Measurements from ENCODE around the gene NFIX. TPM values are rescaled to one million over a fixed set of nuclear protein-coding genes. Genes with fewer than 3 reads are reported as not detected.
A peak's percentile ranks its signal among the peaks of the same experiment; 100 is the strongest.

Gene NFIX
- total and polyA plus RNA-seq, 2 of the 13 experiments (the other 11 are each of a cell fraction or from before 2014, with no cell fraction given), result 3.4 to 5.4 TPM

DNA sequence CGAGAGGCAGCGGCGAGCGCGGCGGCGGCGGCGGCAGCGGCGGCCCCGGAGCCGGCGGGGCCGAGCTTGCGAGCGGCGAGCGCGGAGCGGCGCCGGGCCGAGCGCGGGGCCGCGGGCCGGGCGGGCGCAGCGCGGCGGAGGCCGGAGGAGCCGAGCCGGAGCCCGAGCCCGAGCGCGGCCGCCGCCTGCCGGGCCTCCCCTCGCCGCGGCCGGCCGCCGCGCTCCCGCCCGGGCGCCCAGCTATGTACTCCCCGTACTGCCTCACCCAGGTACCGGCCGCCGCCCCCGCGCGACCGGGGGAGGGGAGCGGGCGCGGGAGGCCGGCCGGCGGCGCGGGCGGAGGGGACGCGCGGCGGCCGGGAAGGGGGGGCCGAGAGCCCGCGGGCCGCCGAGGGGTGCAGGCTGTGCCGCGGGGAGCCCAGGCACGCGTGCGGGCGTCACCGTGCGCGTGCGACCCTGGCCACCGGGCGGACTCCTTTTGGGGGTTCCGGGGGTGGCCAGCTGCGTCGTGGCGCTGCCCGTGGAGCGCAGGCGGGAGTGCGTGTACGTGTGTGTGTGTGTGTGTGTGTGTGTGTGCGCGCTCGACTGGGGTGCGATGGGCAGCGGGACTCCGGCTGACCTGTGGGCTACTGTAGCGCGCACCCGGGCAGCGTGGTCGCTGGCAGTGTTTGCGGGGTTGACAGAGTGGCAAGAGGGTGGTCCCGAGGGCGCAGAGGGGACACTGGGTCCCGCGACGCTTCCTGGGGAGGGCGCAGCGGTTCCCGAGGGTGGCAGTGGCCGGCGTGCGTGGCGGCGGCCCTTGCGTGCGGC is 526 bp downstream of the NFIX start (continued):
- TF ChIP-seq ZNF773 (CRISPR knock-in tag; IDR thresholded peaks at IDR 0.05; ENCODE audit: borderline replicate concordance) (no peak; the same call in 1 of the 2 replicates), ZKSCAN1 (IDR thresholded peaks at IDR 0.05; ENCODE audit: low read length) (no peak), ZNF263 (CRISPR knock-in tag; IDR thresholded peaks at IDR 0.05) (0 out of 2 replicates have a peak, but pooled peaks have one; percentile 37), ZNF331 (CRISPR knock-in tag; IDR thresholded peaks at IDR 0.05) (no peak), KDM5A (IDR thresholded peaks at IDR 0.05; ENCODE audit: borderline replicate concordance, low read length) (no peak), ZNF562 (CRISPR knock-in tag; IDR thresholded peaks at IDR 0.05; ENCODE audit: borderline replicate concordance) (no peak), IKZF1 (IDR thresholded peaks at IDR 0.05) (no peak), SRSF9 (IDR thresholded peaks at IDR 0.05; ENCODE audit: borderline replicate concordance, insufficient read depth, low read depth, low read length, poor library complexity, severe bottlenecking) (no peak), SMAD1 (CRISPR knock-in tag; IDR thresholded peaks at IDR 0.05; ENCODE audit: borderline replicate concordance, low read depth) (no peak), SP2 (CRISPR knock-in tag; IDR thresholded peaks at IDR 0.05) (no peak), MIER3 (CRISPR knock-in tag; IDR thresholded peaks at IDR 0.05; ENCODE audit: borderline replicate concordance) (no peak), ZNF10 (CRISPR knock-in tag; IDR thresholded peaks at IDR 0.05; ENCODE audit: borderline replicate concordance, low read depth) (no peak), ZNF883 (CRISPR knock-in tag; IDR thresholded peaks at IDR 0.05; ENCODE audit: not compliant biosample characterization) (peak; percentile 12), DR1 (CRISPR knock-in tag; IDR thresholded peaks at IDR 0.05) (no peak), ZNF484 (CRISPR knock-in tag; IDR thresholded peaks at IDR 0.05; ENCODE audit: borderline replicate concordance, low read depth) (no peak), CHCHD3 (CRISPR knock-in tag; IDR thresholded peaks at IDR 0.05) (0 out of 2 replicates have a peak, but pooled peaks have one; percentile 21), AGO1 (IDR thresholded peaks at IDR 0.05; ENCODE audit: low read depth, low read length, poor library complexity, severe bottlenecking) (no peak), ZNF878 (CRISPR knock-in tag; IDR thresholded peaks at IDR 0.05) (no peak)
- TF ChIP-seq, protein P1, sequence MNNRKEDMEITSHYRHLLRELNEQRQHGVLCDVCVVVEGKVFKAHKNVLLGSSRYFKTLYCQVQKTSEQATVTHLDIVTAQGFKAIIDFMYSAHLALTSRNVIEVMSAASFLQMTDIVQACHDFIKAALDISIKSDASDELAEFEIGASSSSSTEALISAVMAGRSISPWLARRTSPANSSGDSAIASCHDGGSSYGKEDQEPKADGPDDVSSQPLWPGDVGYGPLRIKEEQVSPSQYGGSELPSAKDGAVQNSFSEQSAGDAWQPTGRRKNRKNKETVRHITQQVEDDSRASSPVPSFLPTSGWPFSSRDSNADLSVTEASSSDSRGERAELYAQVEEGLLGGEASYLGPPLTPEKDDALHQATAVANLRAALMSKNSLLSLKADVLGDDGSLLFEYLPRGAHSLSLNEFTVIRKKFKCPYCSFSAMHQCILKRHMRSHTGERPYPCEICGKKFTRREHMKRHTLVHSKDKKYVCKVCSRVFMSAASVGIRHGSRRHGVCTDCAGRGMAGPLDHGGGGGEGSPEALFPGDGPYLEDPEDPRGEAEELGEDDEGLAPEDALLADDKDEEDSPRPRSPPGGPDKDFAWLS (CRISPR knock-in tag; IDR thresholded peaks at IDR 0.05; ENCODE audit: borderline replicate concordance), result 0 out of 2 replicates have a peak, but pooled peaks have one; percentile 0
- TF ChIP-seq, protein P2, sequence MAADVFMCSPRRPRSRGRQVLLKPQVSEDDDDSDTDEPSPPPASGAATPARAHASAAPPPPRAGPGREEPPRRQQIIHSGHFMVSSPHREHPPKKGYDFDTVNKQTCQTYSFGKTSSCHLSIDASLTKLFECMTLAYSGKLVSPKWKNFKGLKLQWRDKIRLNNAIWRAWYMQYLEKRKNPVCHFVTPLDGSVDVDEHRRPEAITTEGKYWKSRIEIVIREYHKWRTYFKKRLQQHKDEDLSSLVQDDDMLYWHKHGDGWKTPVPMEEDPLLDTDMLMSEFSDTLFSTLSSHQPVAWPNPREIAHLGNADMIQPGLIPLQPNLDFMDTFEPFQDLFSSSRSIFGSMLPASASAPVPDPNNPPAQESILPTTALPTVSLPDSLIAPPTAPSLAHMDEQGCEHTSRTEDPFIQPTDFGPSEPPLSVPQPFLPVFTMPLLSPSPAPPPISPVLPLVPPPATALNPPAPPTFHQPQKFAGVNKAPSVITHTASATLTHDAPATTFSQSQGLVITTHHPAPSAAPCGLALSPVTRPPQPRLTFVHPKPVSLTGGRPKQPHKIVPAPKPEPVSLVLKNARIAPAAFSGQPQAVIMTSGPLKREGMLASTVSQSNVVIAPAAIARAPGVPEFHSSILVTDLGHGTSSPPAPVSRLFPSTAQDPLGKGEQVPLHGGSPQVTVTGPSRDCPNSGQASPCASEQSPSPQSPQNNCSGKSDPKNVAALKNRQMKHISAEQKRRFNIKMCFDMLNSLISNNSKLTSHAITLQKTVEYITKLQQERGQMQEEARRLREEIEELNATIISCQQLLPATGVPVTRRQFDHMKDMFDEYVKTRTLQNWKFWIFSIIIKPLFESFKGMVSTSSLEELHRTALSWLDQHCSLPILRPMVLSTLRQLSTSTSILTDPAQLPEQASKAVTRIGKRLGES (CRISPR knock-in tag; IDR thresholded peaks at IDR 0.05; ENCODE audit: borderline replicate concordance), result no peak
- TF ChIP-seq, protein P3, sequence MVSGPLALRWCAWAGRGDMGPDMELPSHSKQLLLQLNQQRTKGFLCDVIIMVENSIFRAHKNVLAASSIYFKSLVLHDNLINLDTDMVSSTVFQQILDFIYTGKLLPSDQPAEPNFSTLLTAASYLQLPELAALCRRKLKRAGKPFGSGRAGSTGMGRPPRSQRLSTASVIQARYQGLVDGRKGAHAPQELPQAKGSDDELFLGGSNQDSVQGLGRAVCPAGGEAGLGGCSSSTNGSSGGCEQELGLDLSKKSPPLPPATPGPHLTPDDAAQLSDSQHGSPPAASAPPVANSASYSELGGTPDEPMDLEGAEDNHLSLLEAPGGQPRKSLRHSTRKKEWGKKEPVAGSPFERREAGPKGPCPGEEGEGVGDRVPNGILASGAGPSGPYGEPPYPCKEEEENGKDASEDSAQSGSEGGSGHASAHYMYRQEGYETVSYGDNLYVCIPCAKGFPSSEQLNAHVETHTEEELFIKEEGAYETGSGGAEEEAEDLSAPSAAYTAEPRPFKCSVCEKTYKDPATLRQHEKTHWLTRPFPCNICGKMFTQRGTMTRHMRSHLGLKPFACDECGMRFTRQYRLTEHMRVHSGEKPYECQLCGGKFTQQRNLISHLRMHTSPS (CRISPR knock-in tag; IDR thresholded peaks at IDR 0.05; ENCODE audit: low read depth), result peak; percentile 23; the same call in 1 of the 2 replicates
- TF ChIP-seq, protein P4, sequence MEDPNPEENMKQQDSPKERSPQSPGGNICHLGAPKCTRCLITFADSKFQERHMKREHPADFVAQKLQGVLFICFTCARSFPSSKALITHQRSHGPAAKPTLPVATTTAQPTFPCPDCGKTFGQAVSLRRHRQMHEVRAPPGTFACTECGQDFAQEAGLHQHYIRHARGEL (CRISPR knock-in tag; IDR thresholded peaks at IDR 0.05), result no peak
